Measurements from ENCODE around the gene DNMBP.

DNA sequence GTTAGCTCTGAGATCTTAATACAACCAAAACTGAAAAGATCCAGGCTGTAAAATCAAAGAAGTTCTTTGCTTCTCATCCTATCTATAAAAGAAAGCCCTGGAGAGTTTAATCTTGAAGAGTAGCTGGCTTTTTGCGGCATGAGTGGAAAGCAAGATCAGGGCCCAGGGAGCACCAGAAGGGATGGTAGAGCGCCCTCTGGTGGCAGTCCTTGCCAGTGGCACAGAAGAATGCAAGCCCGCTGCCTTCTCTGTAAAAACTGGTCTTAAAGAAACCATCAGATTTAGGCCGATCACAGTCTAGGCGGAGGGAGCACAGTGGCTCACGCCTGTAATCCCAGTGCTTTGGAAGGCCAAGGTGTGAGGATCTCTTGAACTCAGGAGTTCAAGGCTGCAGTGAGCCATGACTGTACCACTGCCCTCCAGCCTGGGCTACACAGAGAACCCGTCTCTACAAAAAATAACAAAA is 36.3 kb upstream of the DNMBP start:
- TF ChIP-seq, protein P1, sequence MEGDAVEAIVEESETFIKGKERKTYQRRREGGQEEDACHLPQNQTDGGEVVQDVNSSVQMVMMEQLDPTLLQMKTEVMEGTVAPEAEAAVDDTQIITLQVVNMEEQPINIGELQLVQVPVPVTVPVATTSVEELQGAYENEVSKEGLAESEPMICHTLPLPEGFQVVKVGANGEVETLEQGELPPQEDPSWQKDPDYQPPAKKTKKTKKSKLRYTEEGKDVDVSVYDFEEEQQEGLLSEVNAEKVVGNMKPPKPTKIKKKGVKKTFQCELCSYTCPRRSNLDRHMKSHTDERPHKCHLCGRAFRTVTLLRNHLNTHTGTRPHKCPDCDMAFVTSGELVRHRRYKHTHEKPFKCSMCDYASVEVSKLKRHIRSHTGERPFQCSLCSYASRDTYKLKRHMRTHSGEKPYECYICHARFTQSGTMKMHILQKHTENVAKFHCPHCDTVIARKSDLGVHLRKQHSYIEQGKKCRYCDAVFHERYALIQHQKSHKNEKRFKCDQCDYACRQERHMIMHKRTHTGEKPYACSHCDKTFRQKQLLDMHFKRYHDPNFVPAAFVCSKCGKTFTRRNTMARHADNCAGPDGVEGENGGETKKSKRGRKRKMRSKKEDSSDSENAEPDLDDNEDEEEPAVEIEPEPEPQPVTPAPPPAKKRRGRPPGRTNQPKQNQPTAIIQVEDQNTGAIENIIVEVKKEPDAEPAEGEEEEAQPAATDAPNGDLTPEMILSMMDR (IDR thresholded peaks at IDR 0.05), result peak; percentile 91 to 98 (median 96)
- no peak for TF ChIP-seq POLR2A (IDR thresholded peaks at IDR 0.05)
